Measurements from ENCODE around the gene GBP6.

DNA sequence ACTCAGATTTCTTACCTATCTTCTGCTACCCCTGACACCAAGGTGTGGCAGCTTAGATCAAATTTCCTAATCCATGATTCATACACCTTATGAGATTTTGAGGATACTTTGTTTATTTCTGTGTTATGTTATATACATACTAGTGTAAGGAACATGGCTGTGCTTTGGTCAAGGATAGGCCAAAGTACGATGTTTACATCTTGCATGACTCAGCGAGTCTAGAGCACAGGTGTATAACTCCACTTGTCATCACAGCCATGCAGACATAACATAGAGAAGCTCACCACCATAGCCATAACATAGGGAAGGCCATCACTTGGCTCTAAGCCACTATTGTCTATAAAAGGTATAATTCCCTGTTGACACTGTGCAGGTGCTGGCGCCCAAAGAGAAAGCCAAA is 61.2 kb downstream of the GBP6 start:
- TF ChIP-seq, protein P1, sequence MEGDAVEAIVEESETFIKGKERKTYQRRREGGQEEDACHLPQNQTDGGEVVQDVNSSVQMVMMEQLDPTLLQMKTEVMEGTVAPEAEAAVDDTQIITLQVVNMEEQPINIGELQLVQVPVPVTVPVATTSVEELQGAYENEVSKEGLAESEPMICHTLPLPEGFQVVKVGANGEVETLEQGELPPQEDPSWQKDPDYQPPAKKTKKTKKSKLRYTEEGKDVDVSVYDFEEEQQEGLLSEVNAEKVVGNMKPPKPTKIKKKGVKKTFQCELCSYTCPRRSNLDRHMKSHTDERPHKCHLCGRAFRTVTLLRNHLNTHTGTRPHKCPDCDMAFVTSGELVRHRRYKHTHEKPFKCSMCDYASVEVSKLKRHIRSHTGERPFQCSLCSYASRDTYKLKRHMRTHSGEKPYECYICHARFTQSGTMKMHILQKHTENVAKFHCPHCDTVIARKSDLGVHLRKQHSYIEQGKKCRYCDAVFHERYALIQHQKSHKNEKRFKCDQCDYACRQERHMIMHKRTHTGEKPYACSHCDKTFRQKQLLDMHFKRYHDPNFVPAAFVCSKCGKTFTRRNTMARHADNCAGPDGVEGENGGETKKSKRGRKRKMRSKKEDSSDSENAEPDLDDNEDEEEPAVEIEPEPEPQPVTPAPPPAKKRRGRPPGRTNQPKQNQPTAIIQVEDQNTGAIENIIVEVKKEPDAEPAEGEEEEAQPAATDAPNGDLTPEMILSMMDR (IDR thresholded peaks at IDR 0.05) = no peak
- no peak for TF ChIP-seq ZFX (IDR thresholded peaks at IDR 0.05; ENCODE audit: borderline replicate concordance)
